IMR-90 (cell line): ENCODE results near the gene ASTN2. TPM values are rescaled to one million over a fixed set of nuclear protein-coding genes. Genes with fewer than 3 reads are reported as not detected.

Source experiments
- ATAC-seq: fragments of 200-7000 bp; cut with Tn5 transposase; 2 replicates; pipeline ENCODE4 v1.9.1; 2020; ENCODE audit warnings: low read depth, mild to moderate bottlenecking, moderate library complexity
- BruUV-seq: library from RNA; stranded (reverse); fragments of 400-500 nt; replicated peaks from 2 replicates; lab custom pipeline; 2021; lab: Mats Ljungman, UMichigan
- CTCF ChIA-PET: fragments of 300-600 bp; formaldehyde crosslinking; extraction: SDS; loops from one replicate; lab custom pipeline; 2021; ENCODE audit warnings: antibody characterized with exemption; lab: Yijun Ruan, JAX
- POLR2A ChIA-PET: fragments of 300-600 bp; sonication (Branson Sonifier 250); formaldehyde crosslinking; loops from one replicate; lab custom pipeline; 2022; ENCODE audit warnings: antibody characterized with exemption; ENCODE audit not compliant: unreplicated experiment; lab: Charles Lee
- DNase-seq: peaks from one replicate; pipeline ENCODE4 v3.0.0; 2013
- H2AFZ ChIP-seq: replicated peaks from 2 replicates; pipeline ENCODE3; 2013; ENCODE audit warnings: low read length, mild to moderate bottlenecking; ENCODE audit not compliant: poor library complexity
- H2AK5ac ChIP-seq: 2 replicates; pipeline ENCODE4 v1.6.1; 2013; ENCODE audit warnings: low read depth, low read length, inconsistent platforms
- H2AK9ac ChIP-seq: replicated peaks from 2 replicates; pipeline ENCODE3; 2013; ENCODE audit warnings: mild to moderate bottlenecking, low read depth, low read length, moderate library complexity; ENCODE audit not compliant: poor library complexity
- H2BK120ac ChIP-seq: 2 replicates; pipeline ENCODE4 v1.6.1; 2013; ENCODE audit warnings: low read depth, low read length, inconsistent platforms
- H2BK15ac ChIP-seq: 3 replicates; pipeline ENCODE4 v1.6.1; 2013; ENCODE audit warnings: low read depth, low read length, inconsistent platforms
- H2BK20ac ChIP-seq: 2 replicates; pipeline ENCODE4 v1.6.1; 2013; ENCODE audit warnings: low read depth, mild to moderate bottlenecking, inconsistent platforms, low read length, moderate library complexity
- H2BK5ac ChIP-seq: 2 replicates; pipeline ENCODE4 v1.6.1; 2013; ENCODE audit warnings: mild to moderate bottlenecking, low read depth, low read length, inconsistent platforms; ENCODE audit not compliant: poor library complexity, severe bottlenecking
- H3K14ac ChIP-seq: replicated peaks from 2 replicates; pipeline ENCODE4 v1.6.1; 2013; ENCODE audit warnings: low read depth, low read length, inconsistent platforms
- H3K18ac ChIP-seq: 2 replicates; pipeline ENCODE4 v1.6.1; 2013; ENCODE audit warnings: low read depth, low read length, control low read depth
- H3K23ac ChIP-seq: 2 replicates; pipeline ENCODE4 v1.6.1; 2013; ENCODE audit warnings: low read depth, low read length, inconsistent platforms
- H3K27ac ChIP-seq: 2 replicates; pipeline ENCODE4 v1.5.1; 2013; ENCODE audit warnings: mild to moderate bottlenecking, control low read depth, low read length; ENCODE audit not compliant: insufficient read depth
- H3K27me3 ChIP-seq: 2 replicates; pipeline ENCODE4 v1.6.1; 2013; ENCODE audit warnings: low read length; ENCODE audit not compliant: control insufficient read depth, insufficient read depth
- H3K36me3 ChIP-seq: 2 replicates; pipeline ENCODE4 v1.6.1; 2013; ENCODE audit warnings: low read length, mixed read lengths; ENCODE audit not compliant: control insufficient read depth, insufficient read depth
- H3K4ac ChIP-seq: 2 replicates; pipeline ENCODE4 v1.6.1; 2013; ENCODE audit warnings: low read depth, low read length, inconsistent platforms
- H3K4me1 ChIP-seq: 2 replicates; pipeline ENCODE4 v1.6.1; 2013; ENCODE audit warnings: low read length, mixed read lengths; ENCODE audit not compliant: control insufficient read depth, insufficient read depth
- H3K4me2 ChIP-seq: 2 replicates; pipeline ENCODE4 v1.6.1; 2013; ENCODE audit warnings: low read depth, mild to moderate bottlenecking, control low read depth, low read length, moderate library complexity
- H3K4me3 ChIP-seq: 2 replicates; pipeline ENCODE4 v1.5.1; 2013; ENCODE audit warnings: low read depth, mild to moderate bottlenecking, control low read depth, low read length, moderate library complexity; ENCODE audit not compliant: insufficient read depth
- H3K56ac ChIP-seq: 2 replicates; pipeline ENCODE4 v1.6.1; 2013; ENCODE audit warnings: low read length, inconsistent platforms; ENCODE audit not compliant: insufficient read depth; ENCODE audit errors: extremely low read depth
- H3K79me1 ChIP-seq, 2 experiments: 2 replicates each; pipeline ENCODE4 v1.6.1; 2013; ENCODE audit warnings: low read length in 2 of 2, inconsistent platforms in 1 of 2, low read depth in 1 of 2
- H3K9ac ChIP-seq: 2 replicates; pipeline ENCODE4 v1.6.1; 2013; ENCODE audit warnings: low read depth, low read length, control low read depth
- H3K9me1 ChIP-seq: 2 replicates; pipeline ENCODE4 v1.6.1; 2013; ENCODE audit warnings: low read length, inconsistent platforms; ENCODE audit not compliant: insufficient read depth
- H3K9me3 ChIP-seq: 2 replicates; pipeline ENCODE4 v1.6.1; 2013; ENCODE audit warnings: low read length; ENCODE audit not compliant: control insufficient read depth, insufficient read depth
- H4K20me1 ChIP-seq: 2 replicates; pipeline ENCODE4 v1.6.1; 2013; ENCODE audit warnings: low read length, inconsistent platforms; ENCODE audit not compliant: insufficient read depth
- H4K5ac ChIP-seq: 2 replicates; pipeline ENCODE4 v1.6.1; 2013; ENCODE audit warnings: mild to moderate bottlenecking, low read depth, low read length, control low read depth
- H4K8ac ChIP-seq, 2 experiments: 2 replicates each; pipeline ENCODE4 v1.6.1; 2013; ENCODE audit warnings: low read depth in 2 of 2, low read length in 2 of 2, control low read depth in 1 of 2, inconsistent platforms in 1 of 2
- H4K91ac ChIP-seq: 2 replicates; pipeline ENCODE4 v1.6.1; 2013; ENCODE audit warnings: low read depth, low read length, inconsistent platforms; ENCODE audit not compliant: insufficient read depth
- BHLHE40 ChIP-seq: fragments of 150-350 bp; IDR thresholded peaks from 2 replicates; pipeline ENCODE4 v1.6.1; 2016; ENCODE audit warnings: mild to moderate bottlenecking, low read depth, low read length
- CHD1 ChIP-seq: IDR thresholded peaks from 2 replicates; pipeline ENCODE4 v1.6.1; 2012; ENCODE audit warnings: low read depth, low read length, improper control_type of control experiment
- FOS ChIP-seq: fragments of 150-350 bp; IDR thresholded peaks from 2 replicates; pipeline ENCODE4 v1.6.1; 2016; ENCODE audit warnings: low read depth, low read length
- POLR2A ChIP-seq: IDR thresholded peaks from 2 replicates; pipeline ENCODE4 v1.6.1; 2012; ENCODE audit warnings: mild to moderate bottlenecking, low read depth, low read length
- RAD21 ChIP-seq: IDR thresholded peaks from 2 replicates; pipeline ENCODE4 v1.6.1; 2012; ENCODE audit warnings: low read length, improper control_type of control experiment
- RCOR1 ChIP-seq: IDR thresholded peaks from 2 replicates; pipeline ENCODE4 v1.6.1; 2012; ENCODE audit warnings: mild to moderate bottlenecking, low read length, improper control_type of control experiment; ENCODE audit not compliant: insufficient replicate concordance
- RFX5 ChIP-seq: IDR thresholded peaks from 2 replicates; pipeline ENCODE4 v1.8.0; 2012; ENCODE audit warnings: low read depth, mild to moderate bottlenecking, low read length, moderate library complexity
- SMC3 ChIP-seq: fragments of 150-350 bp; IDR thresholded peaks from 2 replicates; pipeline ENCODE4 v1.6.1; 2016; ENCODE audit warnings: low read depth, mild to moderate bottlenecking, antibody characterized with exemption, low read length, moderate library complexity
- WGBS, 2 experiments: methylation state at CpG; one replicate each; pipeline versions ENCODE4 v1.1.5 to v1.1.7; 2013; ENCODE audit warnings: missing lambda C conversion rate in 2 of 2; ENCODE audit not compliant: insufficient read length in 1 of 2; ENCODE audit errors: extremely low coverage in 2 of 2; 5-methylcytosine and 5-hydroxymethylcytosine counted together
- dilution Hi-C: fragments of 300-500 bp; cut with HindIII; formaldehyde crosslinking; loops from one replicate; pipeline ENCODE4 v1.14.3; 2018; ENCODE audit warnings: low sequenced_read_pairs; ENCODE audit not compliant: unreplicated experiment
- in situ Hi-C: fragments of 300-500 bp; cut with MboI; formaldehyde crosslinking; loops from 3 replicates; pipeline ENCODE4 v1.14.3; 2019; ENCODE audit warnings: low sequenced_read_pairs, inconsistent platforms, mixed read lengths
- intact Hi-C: fragments of 100-400 bp; cut with micrococcal nuclease; formaldehyde crosslinking; loops from 2 replicates; pipeline ENCODE4 v1.10.0; 2022
- polyA plus RNA-seq, 3 experiments: library from polyadenylated mRNA; depleted of rRNA; stranded (reverse); fragments of >200 nt; gene quantifications; 2 replicates each; pipeline ENCODE4 v1.2.3, GENCODE V29; 2012; ENCODE audit warnings: low replicate concordance in 1 of 3
- total RNA-seq: library from RNA; depleted of rRNA; stranded (reverse); fragments of >200 nt; gene quantifications from 2 replicates; pipeline ENCODE4 v1.2.3, GENCODE V29; 2012
- TF ChIP-seq, protein P1 (sequence below): conservative IDR thresholded peaks from 2 replicates; pipeline ENCODE4 v1.5.1; 2012; ENCODE audit warnings: mild to moderate bottlenecking, low read depth, low read length, improper control_type of control experiment

The ASTN2 gene
- total and polyA plus RNA-seq, 2 of the 4 experiments (the other 2 are of a cell fraction), result 3.8 to 6.8 TPM

DNA sequence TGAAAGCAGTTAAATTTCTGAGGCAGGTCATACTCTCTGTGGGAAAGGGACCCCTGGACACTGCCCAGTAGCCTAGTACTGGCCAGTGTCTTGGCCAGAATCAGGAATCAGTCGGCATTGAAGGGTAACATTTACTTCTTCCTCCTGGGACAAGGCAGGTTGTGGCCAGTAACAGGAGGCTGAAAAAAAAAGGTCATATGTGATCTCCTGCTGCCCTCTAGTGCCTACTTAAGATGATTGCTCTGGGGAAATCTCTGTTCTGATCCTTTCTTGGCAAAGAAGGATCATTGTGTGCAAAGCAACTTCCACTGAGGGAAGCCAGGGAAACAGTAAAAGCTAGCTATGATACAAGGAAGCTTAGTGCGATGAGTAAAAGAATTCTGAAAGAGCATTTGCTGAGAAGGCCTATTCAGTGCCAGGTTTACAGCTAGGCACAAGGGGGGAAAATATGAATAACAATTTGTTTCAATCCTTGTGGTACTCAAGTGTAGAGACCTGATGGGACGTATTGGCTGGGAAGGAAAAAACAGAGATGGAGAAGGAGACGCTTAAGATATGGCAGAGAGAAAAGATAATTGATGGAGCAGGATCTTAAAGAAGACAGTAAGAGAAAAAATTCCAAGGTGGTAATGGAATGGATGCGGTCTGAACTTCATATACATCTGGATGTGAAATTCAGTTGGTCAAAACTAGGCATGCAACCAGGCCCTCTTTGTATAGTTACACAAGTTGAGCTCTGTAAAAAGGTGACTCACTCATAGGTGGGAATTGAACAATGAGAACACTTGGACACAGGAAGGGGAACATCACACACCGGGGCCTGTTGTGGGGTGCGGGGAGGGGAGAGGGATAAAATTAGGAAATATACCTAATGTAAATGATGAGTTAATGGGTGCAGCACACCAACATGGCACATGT lies 753.6 kb downstream of the ASTN2 start:
- WGBS, 2 experiments, result 50% methylated on average over 2 of the region's 7 CpGs; no CpG with 5 or more reads in 1 of the 2 experiments
- Histone ChIP-seq H3K9me3 (no peaks in the 10 kb centered on the region), H3K79me1 (no peaks in the 10 kb centered on the region), H3K9me1 (no peaks in the 10 kb centered on the region), H2AK9ac (no peak overlapping the region), H3K18ac (no peak overlapping the region), H3K27me3 (no peaks in the 10 kb centered on the region; the same call in 1 of the 2 replicates), H2BK15ac (no peak overlapping the region), H3K4me2 (no peak overlapping the region), H4K8ac (no peak overlapping the region), H4K20me1 (no peaks in the 10 kb centered on the region), H3K9ac (no peak overlapping the region), H2BK120ac (no peak overlapping the region), H3K23ac (no peak overlapping the region), H2AK5ac (no peak overlapping the region), H3K4me1 (peaks cover 3% of the 10 kb centered on the region; the same call in 1 of the 2 replicates), H4K91ac (no peak overlapping the region), H2AFZ (no peak overlapping the region), H3K4me3 (no peak overlapping the region), H2BK20ac (no peak overlapping the region), H3K36me3 (no peaks in the 10 kb centered on the region), H3K27ac (no peak overlapping the region), H4K5ac (no peak overlapping the region), H3K4ac (no peak overlapping the region), H2BK5ac (no peak overlapping the region), H3K14ac (no peak overlapping the region), H3K56ac (no peak overlapping the region)
- peak; percentile 86 for ATAC-seq
- DNase-seq, result peak; percentile 84
- CTCF ChIA-PET, result interaction anchor here (0.7 to 1.2 kb wide), 4 partner anchors 10 to 1077 kb away, joined by 3 to 4 read pairs (median 4); no protein-coding TSS in a partner anchor
- no TSS peak for BruUV-seq
- POLR2A ChIA-PET, result no interaction called here
- in situ Hi-C loops, result no loop called here
- TF ChIP-seq CHD1 (no peak), RCOR1 (no peak), BHLHE40 (no peak), FOS (no peak), POLR2A (no peak), RAD21 (peak; percentile 86), RFX5 (no peak), SMC3 (peak; percentile 82)
- TF ChIP-seq, protein P1, sequence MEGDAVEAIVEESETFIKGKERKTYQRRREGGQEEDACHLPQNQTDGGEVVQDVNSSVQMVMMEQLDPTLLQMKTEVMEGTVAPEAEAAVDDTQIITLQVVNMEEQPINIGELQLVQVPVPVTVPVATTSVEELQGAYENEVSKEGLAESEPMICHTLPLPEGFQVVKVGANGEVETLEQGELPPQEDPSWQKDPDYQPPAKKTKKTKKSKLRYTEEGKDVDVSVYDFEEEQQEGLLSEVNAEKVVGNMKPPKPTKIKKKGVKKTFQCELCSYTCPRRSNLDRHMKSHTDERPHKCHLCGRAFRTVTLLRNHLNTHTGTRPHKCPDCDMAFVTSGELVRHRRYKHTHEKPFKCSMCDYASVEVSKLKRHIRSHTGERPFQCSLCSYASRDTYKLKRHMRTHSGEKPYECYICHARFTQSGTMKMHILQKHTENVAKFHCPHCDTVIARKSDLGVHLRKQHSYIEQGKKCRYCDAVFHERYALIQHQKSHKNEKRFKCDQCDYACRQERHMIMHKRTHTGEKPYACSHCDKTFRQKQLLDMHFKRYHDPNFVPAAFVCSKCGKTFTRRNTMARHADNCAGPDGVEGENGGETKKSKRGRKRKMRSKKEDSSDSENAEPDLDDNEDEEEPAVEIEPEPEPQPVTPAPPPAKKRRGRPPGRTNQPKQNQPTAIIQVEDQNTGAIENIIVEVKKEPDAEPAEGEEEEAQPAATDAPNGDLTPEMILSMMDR, result peak; percentile 82
- dilution Hi-C loops, result no loop called here
- intact Hi-C loops, result loop anchor here (1.0 to 5.0 kb wide), 3 partner anchors 74 to 1070 kb away; no protein-coding TSS in a partner anchor
